Esophagus (tissue), 2 donors: ENCODE results near the gene TPSD1. TPM values are rescaled to one million over a fixed set of nuclear protein-coding genes. Genes with fewer than 3 reads are reported as not detected.
"Not testable (repeated sequence)": the region's sequence is repeated elsewhere in the genome, so short reads cannot be mapped to it uniquely, and the experiment has no call there.

Experiments used
- H3K27ac ChIP-seq, 2 donors: one replicate each; pipeline ENCODE4 v1.5.1; 2013; ENCODE audit warnings: low read depth in 2 of 2, mild to moderate bottlenecking in 2 of 2, inconsistent platforms in 1 of 2, low read length in 1 of 2, moderate library complexity in 1 of 2
- H3K27me3 ChIP-seq, 2 donors: one replicate each; pipeline ENCODE4 v1.6.1; 2013; ENCODE audit warnings: low read length in 2 of 2, control low read depth in 1 of 2, mild to moderate bottlenecking in 1 of 2; ENCODE audit not compliant: insufficient read depth in 2 of 2, control insufficient read depth in 1 of 2
- H3K36me3 ChIP-seq, 2 donors: one replicate each; pipeline ENCODE4 v1.6.1; 2013; ENCODE audit warnings: low read length in 1 of 2; ENCODE audit not compliant: control insufficient read depth in 2 of 2, insufficient read depth in 2 of 2
- H3K4me1 ChIP-seq, 2 donors: one replicate each; pipeline ENCODE4 v1.6.1; 2013; ENCODE audit warnings: low read length in 1 of 2; ENCODE audit not compliant: control insufficient read depth in 2 of 2, insufficient read depth in 2 of 2
- H3K4me3 ChIP-seq, 2 donors: one replicate each; pipeline ENCODE4 v1.5.1; 2013; ENCODE audit warnings: low read length in 2 of 2, mild to moderate bottlenecking in 2 of 2, low read depth in 1 of 2, moderate library complexity in 1 of 2
- H3K9me3 ChIP-seq, 2 donors: one replicate each; pipeline ENCODE4 v1.6.1; 2013; ENCODE audit warnings: mild to moderate bottlenecking in 2 of 2, low read depth in 1 of 2, low read length in 1 of 2, moderate library complexity in 1 of 2; ENCODE audit not compliant: control insufficient read depth in 2 of 2, insufficient read depth in 1 of 2
- WGBS, 2 donors: extraction: QIAGEN DNeasy Blood & Tissue Kit; methylation state at CpG; one replicate each; pipeline ENCODE4 v1.1.7; 2013; 5-methylcytosine and 5-hydroxymethylcytosine counted together
- polyA plus RNA-seq, 2 donors: library from polyadenylated mRNA; stranded (reverse); fragments of 200-250 nt; gene quantifications; one replicate each; pipeline ENCODE4 v1.2.3, GENCODE V29; 2013
- donor health status: healthy with polysubstance abuse.
- donor health status: Bipolar disorder and iron deficiency.

TPSD1 gene
- polyA plus RNA-seq, 2 donors: 0.83 to 1.5 TPM

GRCh38 chr16:1293921-1294656 is 38.2 kb downstream of the TPSD1 start:
- Histone ChIP-seq H3K27ac (no peak overlapping the region), H3K9me3 (no peaks in the 10 kb centered on the region), H3K4me3 (no peak overlapping the region), H3K36me3 (no peaks in the 10 kb centered on the region), H3K4me1 (peaks cover 0 to 2% of the 10 kb centered on the region in 2 donors), H3K27me3 (peaks cover 0 to 8% of the 10 kb centered on the region in 2 donors)
- WGBS, 2 donors: 72 to 73% methylated on average over 11 of the region's 11 CpGs

GRCh38 chr16:1295465-1295864 is 39.6 kb downstream of the TPSD1 start:
- peaks cover 0 to 2% of the 10 kb centered on the region in 2 donors for H3K4me1 ChIP-seq
- no peaks in the 10 kb centered on the region for H3K27me3 ChIP-seq
- no peak overlapping the region for H3K27ac ChIP-seq
- H3K9me3 ChIP-seq: no peaks in the 10 kb centered on the region
- WGBS, 2 donors: 41 to 56% methylated on average over 5 of the region's 5 CpGs
- H3K36me3 ChIP-seq: no peaks in the 10 kb centered on the region
- no peak overlapping the region for H3K4me3 ChIP-seq

DNA sequence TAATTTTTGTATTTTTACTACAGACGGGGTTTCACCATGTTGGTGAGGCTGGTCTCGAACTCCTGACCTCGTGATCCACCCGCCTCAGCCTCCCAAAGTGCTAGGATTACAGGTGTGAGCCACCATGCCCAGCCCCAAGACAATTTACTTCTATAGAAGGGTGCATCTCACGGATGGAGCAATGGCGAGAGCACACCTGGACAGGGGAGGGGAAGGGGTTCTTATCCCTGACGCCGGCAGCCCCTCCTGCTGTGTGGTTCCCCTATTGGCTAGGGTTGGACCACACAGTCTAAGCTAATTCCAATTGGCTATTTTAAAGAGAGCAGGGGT is 40.8 kb downstream of the TPSD1 start:
- 78 to 83% methylated on average over 8 of the region's 8 CpGs for WGBS, 2 donors
- H3K27ac ChIP-seq: peak overlapping the region in 1 of 2 donors; percentile 27
- H3K9me3 ChIP-seq, H3K27me3 ChIP-seq, H3K4me3 ChIP-seq, H3K36me3 ChIP-seq: not testable (repeated sequence)
- peaks cover 0 to 12% of the 10 kb centered on the region in 2 donors for H3K4me1 ChIP-seq

DNA sequence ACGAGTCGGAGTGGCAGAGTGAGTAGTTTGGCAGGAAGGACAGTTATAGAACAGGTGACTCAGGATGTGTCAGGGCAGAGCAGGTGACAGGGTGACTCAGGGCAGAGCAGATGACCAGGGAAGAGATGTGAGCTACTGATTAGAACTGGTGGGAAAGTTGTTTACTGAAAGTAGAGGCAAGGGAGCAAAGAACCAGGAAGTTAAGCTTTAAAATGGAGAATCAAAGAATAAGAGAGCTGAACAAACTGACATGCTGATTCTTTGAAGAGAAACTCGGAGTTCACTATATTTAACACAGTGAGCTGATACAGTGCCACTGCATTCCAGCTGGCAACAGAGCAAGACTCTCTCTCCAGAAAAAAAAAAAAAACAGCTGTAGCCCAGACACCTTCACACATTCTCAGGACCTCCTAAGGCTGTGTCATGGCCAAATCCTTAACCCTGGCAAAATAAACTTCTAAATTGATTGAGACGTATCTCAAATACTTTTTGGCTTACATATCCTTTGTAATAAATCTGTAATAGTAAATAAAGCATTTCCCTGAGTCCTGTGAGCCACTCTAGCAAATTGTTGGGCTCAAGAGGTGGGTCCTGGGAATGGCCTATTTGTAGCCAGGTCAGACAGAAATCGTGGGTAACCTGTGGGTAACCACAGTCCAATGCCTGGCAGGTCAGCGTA is 41.3 kb downstream of the TPSD1 start:
- WGBS, 2 donors: 37 to 41% methylated on average over 6 of the region's 6 CpGs
- Histone ChIP-seq H3K4me3 (no peak overlapping the region), H3K27ac (peak overlapping the region; percentile 29 to 43), H3K9me3 (no peaks in the 10 kb centered on the region), H3K4me1 (peaks cover 0 to 14% of the 10 kb centered on the region in 2 donors), H3K36me3 (no peaks in the 10 kb centered on the region), H3K27me3 (no peaks in the 10 kb centered on the region)

DNA sequence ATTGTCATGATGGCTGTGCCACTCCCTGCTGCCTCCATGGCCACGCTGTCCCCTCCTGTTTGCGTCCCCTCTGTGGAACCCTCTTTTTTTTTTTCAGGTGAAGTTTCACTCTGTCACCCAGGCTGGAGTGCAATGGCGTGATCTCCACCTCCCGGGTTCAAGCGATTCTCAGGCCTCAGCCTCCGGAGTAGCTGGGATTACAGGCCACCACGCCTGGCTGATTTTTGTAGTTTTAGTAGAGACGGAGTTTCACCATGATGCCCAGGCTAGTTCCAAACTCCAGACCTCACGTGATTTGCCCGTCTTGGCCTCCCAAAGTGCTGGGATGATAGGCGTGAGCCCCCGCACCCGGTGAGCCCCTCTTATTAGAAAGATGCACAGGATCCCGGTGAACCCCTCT is 42.5 kb downstream of the TPSD1 start:
- peaks cover 2 to 16% of the 10 kb centered on the region in 2 donors for H3K4me1 ChIP-seq
- 93 to 96% methylated on average over 14 of the region's 14 CpGs for WGBS, 2 donors
- no peaks in the 10 kb centered on the region for H3K27me3 ChIP-seq
- no peak overlapping the region for H3K4me3 ChIP-seq
- no peak overlapping the region for H3K27ac ChIP-seq
- H3K9me3 ChIP-seq: no peaks in the 10 kb centered on the region
- no peaks in the 10 kb centered on the region for H3K36me3 ChIP-seq

DNA sequence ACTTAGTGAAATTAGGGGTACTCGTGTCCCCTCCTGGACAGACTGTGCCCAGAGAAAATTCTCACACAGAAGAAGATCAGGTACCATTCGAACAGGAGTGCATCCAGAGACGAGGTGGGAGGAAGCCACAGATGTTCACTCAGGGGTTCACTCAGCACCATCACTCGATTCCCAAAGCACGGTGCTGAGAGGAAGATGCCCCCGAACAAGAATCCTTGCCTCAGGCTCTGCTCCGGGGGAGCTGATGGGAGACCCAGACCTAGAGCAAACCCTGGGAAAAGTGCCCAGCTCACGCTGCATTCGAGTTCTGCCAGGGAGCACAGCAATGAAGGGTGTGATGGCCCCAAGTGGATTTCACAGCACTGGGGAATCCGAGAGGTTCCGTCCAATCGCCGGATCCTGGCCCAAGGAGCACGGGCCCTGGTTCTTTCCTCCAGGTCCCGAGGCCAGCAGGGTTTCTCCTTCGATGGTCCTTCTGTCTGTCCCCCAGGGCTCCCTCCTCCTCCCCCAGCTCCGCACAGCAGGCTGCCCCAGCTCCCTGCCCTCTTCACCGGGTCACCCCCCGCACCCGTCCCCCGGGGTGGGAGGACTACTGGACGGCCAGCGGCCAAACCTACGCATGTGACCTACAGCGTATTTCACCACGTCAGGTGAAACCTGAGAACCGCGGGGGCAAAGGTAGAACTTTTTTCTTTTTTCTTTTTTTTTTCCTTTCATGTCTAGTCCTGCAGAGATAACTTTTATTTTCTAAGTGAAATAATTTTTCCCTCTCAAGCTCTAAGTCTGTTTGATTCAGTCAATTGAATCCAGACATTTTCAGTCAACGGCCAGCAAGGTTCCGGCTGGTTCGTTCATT is 43.4 kb downstream of the TPSD1 start:
- WGBS, 2 donors: 49 to 58% methylated on average over 31 of the region's 31 CpGs
- H3K36me3 ChIP-seq: no peaks in the 10 kb centered on the region
- no peak overlapping the region for H3K27ac ChIP-seq
- H3K4me3 ChIP-seq: no peak overlapping the region
- no peaks in the 10 kb centered on the region for H3K27me3 ChIP-seq
- no peaks in the 10 kb centered on the region for H3K9me3 ChIP-seq
- peaks cover 2 to 18% of the 10 kb centered on the region in 2 donors for H3K4me1 ChIP-seq

- Histone ChIP-seq H3K36me3 (no peaks in the 10 kb centered on the region), H3K9me3 (no peaks in the 10 kb centered on the region), H3K4me3 (no peak overlapping the region), H3K27me3 (no peaks in the 10 kb centered on the region), H3K4me1 (peaks cover 2 to 18% of the 10 kb centered on the region in 2 donors), H3K27ac (no peak overlapping the region)
- WGBS, 2 donors: 46 to 53% methylated on average over 12 of the region's 12 CpGs
These were observed 44.0 kb downstream of the TPSD1 start for GRCh38 chr16:1299868-1300203.

DNA sequence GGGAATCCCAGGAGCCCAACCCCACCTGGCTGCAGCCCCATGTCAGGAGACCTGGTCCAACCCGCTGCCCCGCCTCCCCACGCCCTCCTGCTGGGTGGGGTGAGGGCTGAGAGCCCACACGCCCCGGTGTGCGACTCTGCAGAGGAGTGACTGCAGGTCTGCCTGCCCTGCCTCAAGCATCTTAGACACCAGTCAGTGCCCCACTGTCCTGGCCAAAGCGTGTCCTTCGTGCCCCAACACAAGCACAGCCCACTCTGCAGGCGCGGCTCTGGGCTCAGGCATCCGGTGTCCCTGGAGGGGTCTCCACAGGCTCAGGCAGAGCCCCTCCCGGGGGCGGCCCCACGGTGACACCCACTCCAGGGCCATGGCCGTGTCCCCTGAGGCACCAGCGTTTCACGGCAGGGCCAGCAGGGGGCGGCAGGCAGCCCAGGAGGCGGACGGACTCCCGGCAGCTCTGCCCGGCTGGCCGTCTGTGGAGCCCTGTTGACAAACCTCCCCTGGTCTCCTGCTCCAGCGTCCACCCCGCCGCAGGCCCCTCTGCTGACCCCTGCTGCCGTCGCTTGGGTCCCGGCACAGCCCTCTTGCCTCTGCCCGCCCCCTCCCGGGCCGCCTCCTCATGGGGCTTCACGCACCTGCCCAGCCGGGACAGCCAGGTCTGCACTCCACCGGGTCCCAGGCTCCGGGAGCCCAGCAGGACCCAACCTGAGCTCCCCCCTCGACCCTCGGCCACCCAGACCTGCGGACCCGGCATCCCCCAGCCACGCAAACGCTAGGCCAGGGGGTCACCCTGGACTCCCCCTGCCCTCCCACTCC is 45.0 kb downstream of the TPSD1 start:
- Histone ChIP-seq H3K27ac (no peak overlapping the region), H3K36me3 (no peaks in the 10 kb centered on the region), H3K9me3 (no peaks in the 10 kb centered on the region), H3K4me3 (peak overlapping the region; percentile 4 to 7), H3K4me1 (peaks cover 2 to 18% of the 10 kb centered on the region in 2 donors), H3K27me3 (no peaks in the 10 kb centered on the region)
- 6 to 10% methylated on average over 32 to 42 of the region's 42 CpGs for WGBS, 2 donors

GRCh38 chr16:1301562-1301961 is 45.7 kb downstream of the TPSD1 start:
- Histone ChIP-seq H3K36me3 (no peaks in the 10 kb centered on the region), H3K4me3 (no peak overlapping the region), H3K27ac (no peak overlapping the region), H3K27me3 (no peaks in the 10 kb centered on the region), H3K9me3 (no peaks in the 10 kb centered on the region), H3K4me1 (peaks cover 2 to 18% of the 10 kb centered on the region in 2 donors)
- 72 to 76% methylated on average over 12 of the region's 12 CpGs for WGBS, 2 donors
